ENCODE results near the gene KIFC3.
A peak's percentile ranks its signal among the peaks of the same experiment; 100 is the strongest.

Gene KIFC3

GRCh38 chr16:57762365-57763040, 39.8 kb downstream of the KIFC3 start:
- DNase-seq = no peak

GRCh38 chr16:57761957-57762356, 40.3 kb downstream of the KIFC3 start:
- no peak for DNase-seq

GRCh38 chr16:57761301-57761700, 41.0 kb downstream of the KIFC3 start:
- DNase-seq = no peak

GRCh38 chr16:57760357-57761160, 41.7 kb downstream of the KIFC3 start:
- no peak for DNase-seq

DNA sequence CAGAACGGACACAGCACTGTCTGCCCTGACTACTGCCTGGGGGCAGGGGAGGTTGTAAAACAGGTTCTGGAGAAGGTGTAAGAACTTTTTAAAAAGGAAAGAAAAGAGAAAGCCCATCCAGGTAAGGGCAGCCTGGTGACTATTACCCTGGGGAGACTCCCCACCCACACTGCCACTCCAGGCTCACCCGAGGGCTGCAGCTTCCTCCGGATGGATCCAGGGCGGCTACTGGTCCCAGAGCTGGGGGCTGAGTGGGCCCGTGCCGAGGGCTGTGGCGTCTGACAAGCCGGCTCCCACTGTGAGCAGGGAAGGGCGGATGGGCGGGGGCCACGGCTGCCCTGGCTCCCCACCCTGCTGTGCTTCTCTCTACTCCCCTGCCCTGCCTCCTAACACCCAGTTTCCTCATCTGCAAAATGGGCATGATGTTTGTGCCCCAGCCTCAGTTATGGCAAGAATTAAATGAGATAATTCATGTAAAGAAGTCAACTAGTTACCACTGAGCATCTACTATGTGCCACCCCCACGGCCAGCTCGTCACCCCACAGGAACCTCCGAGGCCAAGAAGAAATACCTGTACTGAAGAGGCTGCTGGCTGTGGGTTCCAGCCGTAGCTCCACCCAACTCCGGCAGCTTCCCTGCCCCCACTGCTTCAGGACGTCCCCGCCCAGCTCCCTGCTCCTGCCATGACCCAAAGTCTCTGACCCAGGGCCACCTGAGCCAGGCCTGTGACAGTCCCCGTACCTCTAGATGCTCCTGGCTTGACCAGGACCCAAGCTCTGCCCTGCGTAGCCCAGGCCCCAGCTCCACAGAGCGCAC, 42.5 kb downstream of the KIFC3 start:
- DNase-seq = no peak

- DNase-seq = no peak
Observed at GRCh38 chr16:57759131-57759530, 43.2 kb downstream of the KIFC3 start.

- DNase-seq = no peak
Observed at GRCh38 chr16:57758331-57759117, 43.8 kb downstream of the KIFC3 start.

- DNase-seq = no peak
Observed at GRCh38 chr16:57757883-57758282, 44.4 kb downstream of the KIFC3 start.

GRCh38 chr16:57757326-57757786, 44.9 kb downstream of the KIFC3 start:
- peak; percentile 2 for DNase-seq

DNA sequence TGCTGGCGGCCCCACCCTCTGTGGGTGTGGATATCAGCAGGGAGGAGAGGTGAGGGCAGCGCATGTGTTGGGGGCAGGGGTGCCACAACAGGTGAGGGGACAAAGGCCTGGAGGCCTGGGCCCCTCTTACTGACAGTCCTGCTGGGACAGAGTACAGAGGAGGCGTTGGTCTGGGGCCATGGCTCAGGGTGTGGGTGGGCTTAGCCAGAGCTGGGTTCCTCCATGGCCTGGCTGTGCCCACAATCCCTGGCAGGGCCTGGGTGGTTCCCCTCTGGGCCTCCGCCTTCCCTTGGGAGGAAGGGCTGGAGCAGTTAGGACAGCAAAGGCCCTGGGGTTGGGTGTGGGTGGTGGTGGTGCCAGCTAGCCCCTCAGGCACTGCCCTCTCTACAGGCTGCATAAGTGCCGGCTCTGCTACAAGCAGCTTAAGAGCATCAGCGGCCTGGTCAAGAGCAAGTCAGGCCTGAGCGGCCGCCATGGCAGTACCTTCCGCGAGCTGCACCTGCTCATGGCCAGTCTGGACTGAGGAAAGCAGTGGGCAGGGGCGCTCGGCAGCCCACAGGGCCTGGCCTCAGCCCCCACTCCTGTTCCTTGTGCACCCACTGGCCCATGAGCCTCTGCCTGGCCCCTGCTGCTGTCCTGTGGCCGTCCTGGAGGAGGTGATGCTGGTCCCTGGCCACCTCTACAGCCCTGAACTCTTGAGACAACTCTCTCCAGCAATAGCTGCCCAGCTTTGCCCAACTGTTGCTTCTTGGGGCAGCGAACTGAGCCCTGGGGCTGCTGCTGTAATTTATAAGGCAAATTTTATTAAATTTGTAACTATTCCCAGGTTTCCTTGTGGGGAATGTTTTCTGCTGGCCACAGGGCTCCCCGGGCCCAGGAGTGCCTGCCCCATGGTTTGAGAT, 45.6 kb downstream of the KIFC3 start:
- DNase-seq = no peak

- DNase-seq = no peak
Observed at GRCh38 chr16:57755726-57756423, 46.4 kb downstream of the KIFC3 start.

DNA sequence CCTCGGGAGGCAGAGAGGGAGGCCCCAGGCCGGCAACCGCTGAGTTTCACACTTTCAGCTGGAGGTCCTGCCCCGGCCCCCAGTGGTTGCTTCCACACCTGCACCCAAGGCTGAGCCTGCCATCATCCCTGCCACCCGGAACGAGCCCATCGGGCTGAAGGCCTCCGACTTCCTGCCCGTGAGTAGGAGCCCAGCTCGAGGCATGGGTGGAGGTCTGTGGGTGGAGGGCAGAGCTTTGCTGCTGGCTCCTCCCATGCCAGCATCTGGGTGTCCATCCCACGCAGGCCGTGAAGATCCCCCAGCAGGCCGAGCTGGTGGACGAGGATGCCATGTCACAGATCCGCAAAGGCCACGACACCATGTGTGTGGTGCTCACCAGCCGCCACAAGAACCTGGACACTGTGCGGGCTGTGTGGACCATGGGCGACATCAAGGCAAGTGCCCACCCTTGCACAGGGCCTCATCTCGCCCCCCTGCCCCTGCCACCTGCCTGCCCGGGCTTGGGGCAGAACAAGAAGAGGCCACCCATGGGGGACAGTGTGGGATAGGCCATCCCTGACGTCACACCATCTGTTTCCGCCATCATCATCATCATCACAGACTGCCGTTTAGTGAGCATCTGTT, 47.1 kb downstream of the KIFC3 start:
- no peak for DNase-seq

GRCh38 chr16:57754354-57755060, 47.8 kb downstream of the KIFC3 start:
- no peak for DNase-seq

DNA sequence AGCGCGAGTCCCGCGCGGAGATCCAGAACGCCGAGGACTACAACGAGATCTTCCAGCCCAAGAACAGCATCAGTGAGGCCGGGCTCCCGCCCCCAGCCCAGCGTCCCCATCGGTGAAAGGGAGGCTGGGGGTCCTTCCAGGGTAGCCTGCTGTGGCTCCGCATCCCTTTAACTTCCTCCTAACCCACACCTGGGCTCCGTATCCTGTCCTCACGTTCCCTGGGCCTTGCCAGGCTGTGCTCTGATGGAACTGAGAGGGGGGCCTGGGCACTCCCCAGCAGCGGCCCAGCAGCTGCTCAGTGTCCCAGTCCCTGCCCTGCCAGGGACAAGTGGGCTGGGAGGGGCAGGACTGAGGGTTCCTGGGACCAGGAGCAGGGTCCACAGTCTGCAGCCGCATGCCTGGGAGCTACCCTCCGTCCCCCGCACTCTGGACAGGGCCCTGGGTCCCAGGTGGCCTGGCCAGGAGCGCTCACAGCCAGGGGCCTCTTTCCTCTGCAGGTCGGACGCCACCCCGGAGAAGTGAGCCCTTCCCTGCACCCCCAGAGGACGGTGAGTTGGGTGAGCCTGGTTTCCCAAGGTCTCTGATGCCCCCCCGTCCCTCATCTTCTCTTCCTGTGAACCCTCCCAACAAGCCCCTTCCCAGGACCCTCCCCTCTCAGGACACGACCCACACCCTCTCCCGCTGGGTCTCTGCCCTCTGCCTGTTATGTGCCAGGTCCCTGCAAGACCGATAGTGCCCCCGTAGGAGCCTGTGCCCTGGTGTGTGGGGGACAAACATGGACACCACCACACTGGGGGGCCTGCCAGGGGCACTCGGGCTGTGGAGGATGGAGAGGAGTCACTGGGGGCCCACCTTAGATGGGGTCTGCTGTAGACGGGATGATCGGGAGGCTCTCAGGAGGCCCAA, 48.6 kb downstream of the KIFC3 start:
- DNase-seq = no peak

GRCh38 chr16:57752581-57753447, 49.5 kb downstream of the KIFC3 start:
- no peak for DNase-seq

GRCh38 chr16:57752203-57752580, 50.1 kb downstream of the KIFC3 start:
- DNase-seq = no peak

GRCh38 chr16:57751539-57752202, 50.6 kb downstream of the KIFC3 start:
- no peak for DNase-seq
